ENCODE results near the gene MMP24.
A peak's percentile ranks its signal among the peaks of the same experiment; 100 is the strongest.
"Not testable (repeated sequence)": the region's sequence is repeated elsewhere in the genome, so short reads cannot be mapped to it uniquely, and the experiment has no call there.

Gene MMP24

DNA sequence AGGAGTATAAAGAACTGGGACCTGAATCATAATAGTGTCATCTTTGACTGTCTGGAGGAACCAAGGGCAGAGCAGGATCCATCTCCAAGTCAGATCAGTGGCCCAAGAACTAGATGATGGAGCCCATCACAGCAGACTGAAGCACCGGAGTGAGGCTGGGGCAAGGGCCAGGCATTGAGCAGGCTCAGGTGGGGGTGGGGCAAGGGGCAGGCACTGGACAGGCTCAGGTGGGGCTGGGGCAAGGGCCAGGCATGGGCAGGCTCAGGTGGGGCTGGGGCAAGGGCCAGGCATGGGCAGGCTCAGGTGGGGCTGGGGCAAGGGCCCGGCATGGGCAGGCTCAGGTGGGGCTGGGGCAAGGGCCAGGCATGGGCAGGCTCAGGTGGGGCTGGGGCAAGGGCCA is 26.1 kb downstream of the MMP24 start:
- H3K79me2 ChIP-seq (ENCODE audit: control insufficient read depth, insufficient read depth, low read length, poor library complexity); H2BK12ac ChIP-seq (ENCODE audit: low read length); DNase-seq; H3K4ac ChIP-seq (ENCODE audit: low read depth, low read length); H3K27ac ChIP-seq (ENCODE audit: low read depth, low read length); H2BK5ac ChIP-seq (ENCODE audit: low read depth, low read length, poor library complexity); H3K18ac ChIP-seq (ENCODE audit: low read length); H4K12ac ChIP-seq (ENCODE audit: low read depth, low read length); H4K91ac ChIP-seq (ENCODE audit: low read depth, low read length); H3K9ac ChIP-seq (ENCODE audit: low read length); H3K23ac ChIP-seq (ENCODE audit: low read length); H2BK120ac ChIP-seq (ENCODE audit: insufficient read depth, low read length, poor library complexity); H3K9me3 ChIP-seq (ENCODE audit: insufficient read depth, low read depth, low read length); H3K36me3 ChIP-seq (ENCODE audit: control insufficient read depth in 1 of 2, insufficient read depth in 2 of 2, low read length in 2 of 2); H3K4me2 ChIP-seq (ENCODE audit: low read length); H2AK5ac ChIP-seq (ENCODE audit: low read length); H4K8ac ChIP-seq (ENCODE audit: low read depth, low read length); H3K4me1 ChIP-seq (ENCODE audit: control insufficient read depth in 1 of 2, insufficient read depth in 2 of 2, low read length in 2 of 2); H3K14ac ChIP-seq (ENCODE audit: low read length); H3K27me3 ChIP-seq (ENCODE audit: insufficient read depth, low read length); H3K79me1 ChIP-seq (ENCODE audit: low read length); H2AFZ ChIP-seq (ENCODE audit: insufficient read depth, low read length, poor library complexity); H3K4me3 ChIP-seq (ENCODE audit: low read depth, low read length): not testable (repeated sequence)
- no CpG with 5 or more reads among the region's 2 CpGs for WGBS (ENCODE audit: extremely low coverage, insufficient coverage, insufficient read length)

- H2AK5ac ChIP-seq (ENCODE audit: low read length): no peak overlapping the region
- no peak overlapping the region for H3K9ac ChIP-seq (ENCODE audit: low read length)
- no peaks in the 10 kb centered on the region for H3K27me3 ChIP-seq (ENCODE audit: insufficient read depth, low read length)
- H3K4me3 ChIP-seq (ENCODE audit: low read depth, low read length): no peak overlapping the region
- H2AFZ ChIP-seq (ENCODE audit: insufficient read depth, low read length, poor library complexity): no peak overlapping the region
- no peak overlapping the region for H4K12ac ChIP-seq (ENCODE audit: low read depth, low read length)
- no peak overlapping the region for H3K27ac ChIP-seq (ENCODE audit: low read depth, low read length)
- H3K4me1 ChIP-seq (ENCODE audit: control insufficient read depth in 1 of 2, insufficient read depth in 2 of 2, low read length in 2 of 2): peaks cover 0 to 3% of the 10 kb centered on the region in 2 experiments
- no peak overlapping the region for H2BK120ac ChIP-seq (ENCODE audit: insufficient read depth, low read length, poor library complexity)
- WGBS (ENCODE audit: extremely low coverage, insufficient coverage, insufficient read length): no CpG with 5 or more reads among the region's 3 CpGs
- no peak overlapping the region for H3K4ac ChIP-seq (ENCODE audit: low read depth, low read length)
- H3K4me2 ChIP-seq (ENCODE audit: low read length): no peak overlapping the region
- H3K79me1 ChIP-seq (ENCODE audit: low read length): no peaks in the 10 kb centered on the region
- DNase-seq: no peak
- H4K91ac ChIP-seq (ENCODE audit: low read depth, low read length): no peak overlapping the region
- H3K23ac ChIP-seq (ENCODE audit: low read length): no peak overlapping the region
- H2BK5ac ChIP-seq (ENCODE audit: low read depth, low read length, poor library complexity): no peak overlapping the region
- H3K18ac ChIP-seq (ENCODE audit: low read length): no peak overlapping the region
- H2BK12ac ChIP-seq (ENCODE audit: low read length): no peak overlapping the region
- no peak overlapping the region for H3K14ac ChIP-seq (ENCODE audit: low read length)
- H3K9me3 ChIP-seq (ENCODE audit: insufficient read depth, low read depth, low read length): peaks cover 3% of the 10 kb centered on the region
- no peaks in the 10 kb centered on the region for H3K79me2 ChIP-seq (ENCODE audit: control insufficient read depth, insufficient read depth, low read length, poor library complexity)
- no peaks in the 10 kb centered on the region for H3K36me3 ChIP-seq (ENCODE audit: control insufficient read depth in 1 of 2, insufficient read depth in 2 of 2, low read length in 2 of 2)
- no peak overlapping the region for H4K8ac ChIP-seq (ENCODE audit: low read depth, low read length)
Observed at GRCh38 chr20:35253010-35253409, 26.5 kb downstream of the MMP24 start.

GRCh38 chr20:35254448-35254999 is 28.0 kb downstream of the MMP24 start:
- H2BK12ac ChIP-seq (ENCODE audit: low read length): no peak overlapping the region
- no peak overlapping the region for H3K14ac ChIP-seq (ENCODE audit: low read length)
- H3K79me1 ChIP-seq (ENCODE audit: low read length): no peaks in the 10 kb centered on the region
- no peak overlapping the region for H4K8ac ChIP-seq (ENCODE audit: low read depth, low read length)
- no peak overlapping the region for H2BK5ac ChIP-seq (ENCODE audit: low read depth, low read length, poor library complexity)
- no CpG with 5 or more reads among the region's 12 CpGs for WGBS (ENCODE audit: extremely low coverage, insufficient coverage, insufficient read length)
- no peak overlapping the region for H3K18ac ChIP-seq (ENCODE audit: low read length)
- no peak for DNase-seq
- H3K79me2 ChIP-seq (ENCODE audit: control insufficient read depth, insufficient read depth, low read length, poor library complexity): no peaks in the 10 kb centered on the region
- no peak overlapping the region for H3K27ac ChIP-seq (ENCODE audit: low read depth, low read length)
- no peak overlapping the region for H2AFZ ChIP-seq (ENCODE audit: insufficient read depth, low read length, poor library complexity)
- H3K9me3 ChIP-seq (ENCODE audit: insufficient read depth, low read depth, low read length): peaks cover 3% of the 10 kb centered on the region
- H3K4me3 ChIP-seq (ENCODE audit: low read depth, low read length): no peak overlapping the region
- H3K27me3 ChIP-seq (ENCODE audit: insufficient read depth, low read length): no peaks in the 10 kb centered on the region
- no peak overlapping the region for H2BK120ac ChIP-seq (ENCODE audit: insufficient read depth, low read length, poor library complexity)
- peaks cover 0 to 3% of the 10 kb centered on the region in 2 experiments for H3K4me1 ChIP-seq (ENCODE audit: control insufficient read depth in 1 of 2, insufficient read depth in 2 of 2, low read length in 2 of 2)
- no peak overlapping the region for H4K12ac ChIP-seq (ENCODE audit: low read depth, low read length)
- no peak overlapping the region for H3K4ac ChIP-seq (ENCODE audit: low read depth, low read length)
- H3K4me2 ChIP-seq (ENCODE audit: low read length): no peak overlapping the region
- H3K36me3 ChIP-seq (ENCODE audit: control insufficient read depth in 1 of 2, insufficient read depth in 2 of 2, low read length in 2 of 2): no peaks in the 10 kb centered on the region
- no peak overlapping the region for H3K9ac ChIP-seq (ENCODE audit: low read length)
- no peak overlapping the region for H3K23ac ChIP-seq (ENCODE audit: low read length)
- no peak overlapping the region for H4K91ac ChIP-seq (ENCODE audit: low read depth, low read length)
- no peak overlapping the region for H2AK5ac ChIP-seq (ENCODE audit: low read length)

- peak in 1 of 2 donors; percentile 59 for DNase-seq
- peaks cover 10% of the 10 kb centered on the region for H3K79me2 ChIP-seq (ENCODE audit: control insufficient read depth, insufficient read depth, low read length, poor library complexity)
- H3K27me3 ChIP-seq (ENCODE audit: insufficient read depth, low read length): no peaks in the 10 kb centered on the region
- H4K91ac ChIP-seq (ENCODE audit: low read depth, low read length): no peak overlapping the region
- peaks cover 25% of the 10 kb centered on the region for H3K79me1 ChIP-seq (ENCODE audit: low read length)
- no peak overlapping the region for H3K27ac ChIP-seq (ENCODE audit: low read depth, low read length)
- no peak overlapping the region for H4K8ac ChIP-seq (ENCODE audit: low read depth, low read length)
- H2BK5ac ChIP-seq (ENCODE audit: low read depth, low read length, poor library complexity): no peak overlapping the region
- no peak overlapping the region for H3K4ac ChIP-seq (ENCODE audit: low read depth, low read length)
- H4K12ac ChIP-seq (ENCODE audit: low read depth, low read length): no peak overlapping the region
- no peak overlapping the region for H3K9ac ChIP-seq (ENCODE audit: low read length)
- H3K36me3 ChIP-seq (ENCODE audit: control insufficient read depth in 1 of 2, insufficient read depth in 2 of 2, low read length in 2 of 2): no peaks in the 10 kb centered on the region
- no peaks in the 10 kb centered on the region for H3K9me3 ChIP-seq (ENCODE audit: insufficient read depth, low read depth, low read length)
- no peak overlapping the region for H3K14ac ChIP-seq (ENCODE audit: low read length)
- no peak overlapping the region for H3K4me2 ChIP-seq (ENCODE audit: low read length)
- WGBS (ENCODE audit: extremely low coverage, insufficient coverage, insufficient read length): no CpG with 5 or more reads among the region's 8 CpGs
- no peak overlapping the region for H2AK5ac ChIP-seq (ENCODE audit: low read length)
- H3K4me1 ChIP-seq (ENCODE audit: control insufficient read depth in 1 of 2, insufficient read depth in 2 of 2, low read length in 2 of 2): peaks cover 22 to 27% of the 10 kb centered on the region in 2 experiments
- H2BK120ac ChIP-seq (ENCODE audit: insufficient read depth, low read length, poor library complexity): no peak overlapping the region
- H3K23ac ChIP-seq (ENCODE audit: low read length): no peak overlapping the region
- H3K18ac ChIP-seq (ENCODE audit: low read length): no peak overlapping the region
- H2BK12ac ChIP-seq (ENCODE audit: low read length): no peak overlapping the region
- H2AFZ ChIP-seq (ENCODE audit: insufficient read depth, low read length, poor library complexity): no peak overlapping the region
- no peak overlapping the region for H3K4me3 ChIP-seq (ENCODE audit: low read depth, low read length)
Observed at GRCh38 chr20:35257175-35257909, 30.9 kb downstream of the MMP24 start.
